DMS79 (cell line): ENCODE data around the gene DAP3.
"Not testable (repeated sequence)": the region's sequence is repeated elsewhere in the genome, so short reads cannot be mapped to it uniquely, and the experiment has no call there.

Experiments used
- DNase-seq: peaks from one replicate; lab custom pipeline; 2025; lab: John Stamatoyannopoulos, UW

The DAP3 gene

DNA sequence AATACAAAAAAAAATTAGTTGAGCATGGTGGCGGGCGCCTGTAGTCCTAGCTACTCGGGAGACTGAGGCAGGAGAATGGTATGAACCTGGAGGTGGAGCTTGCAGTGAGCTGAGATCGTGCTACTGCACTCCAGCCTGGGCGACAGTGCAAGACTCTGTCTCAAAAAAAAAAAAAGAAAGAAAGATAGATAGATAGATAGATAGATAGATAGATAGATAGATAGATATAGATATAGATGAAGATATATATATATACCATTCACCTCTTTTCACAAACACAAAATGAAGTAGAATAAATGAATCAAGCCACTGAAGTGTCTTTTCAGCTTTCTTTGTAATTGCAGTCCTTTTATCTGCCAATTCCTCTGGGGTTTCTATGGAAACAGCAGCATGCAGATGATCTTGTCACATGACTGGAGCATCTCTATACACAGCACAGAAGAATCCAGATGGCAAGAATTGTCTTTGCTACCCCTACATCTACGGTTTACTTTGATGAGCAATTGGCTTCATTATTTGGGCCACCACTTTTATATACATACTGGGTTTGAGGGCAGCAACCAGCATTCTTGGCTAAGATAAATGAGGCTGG lies 29.7 kb downstream of the DAP3 start:
- not testable (repeated sequence) for DNase-seq

DNA sequence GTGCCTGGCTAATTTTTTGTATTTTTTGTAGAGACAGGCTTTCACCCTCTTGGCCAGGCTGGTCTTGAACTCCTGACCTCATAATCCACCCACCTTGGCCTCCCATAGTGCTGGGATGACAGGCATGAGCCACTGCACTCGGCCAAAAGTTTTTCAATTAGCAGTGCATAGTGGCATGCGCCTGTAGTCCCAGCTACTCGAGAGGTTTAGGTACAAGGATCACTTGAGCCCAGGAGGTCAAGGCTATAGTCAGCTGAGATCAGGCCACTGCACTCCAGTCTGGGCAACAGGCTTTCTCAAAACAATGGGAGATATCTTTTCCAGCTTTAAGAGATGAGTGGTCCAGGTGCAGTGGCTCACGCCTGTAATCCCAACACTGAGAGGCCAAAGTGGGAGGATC lies 30.8 kb downstream of the DAP3 start:
- no peak for DNase-seq

DNA sequence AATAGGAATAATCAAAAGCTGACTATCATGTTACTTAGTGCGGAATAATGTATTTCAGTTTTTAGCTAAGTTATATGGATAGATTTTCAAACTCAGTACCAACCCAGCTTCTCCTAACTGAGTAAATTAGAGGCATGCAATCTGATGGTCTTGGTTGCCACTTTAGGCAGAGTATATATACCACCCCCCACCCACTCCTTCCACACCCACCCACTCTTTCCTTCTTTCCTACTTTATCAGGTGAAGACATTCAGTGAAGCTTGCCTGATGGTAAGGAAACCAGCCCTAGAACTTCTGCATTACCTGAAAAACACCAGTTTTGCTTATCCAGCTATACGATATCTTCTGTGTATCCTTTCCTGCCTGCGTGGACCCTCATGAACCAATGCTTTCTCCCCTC lies 36.3 kb downstream of the DAP3 start:
- DNase-seq = no peak

DNA sequence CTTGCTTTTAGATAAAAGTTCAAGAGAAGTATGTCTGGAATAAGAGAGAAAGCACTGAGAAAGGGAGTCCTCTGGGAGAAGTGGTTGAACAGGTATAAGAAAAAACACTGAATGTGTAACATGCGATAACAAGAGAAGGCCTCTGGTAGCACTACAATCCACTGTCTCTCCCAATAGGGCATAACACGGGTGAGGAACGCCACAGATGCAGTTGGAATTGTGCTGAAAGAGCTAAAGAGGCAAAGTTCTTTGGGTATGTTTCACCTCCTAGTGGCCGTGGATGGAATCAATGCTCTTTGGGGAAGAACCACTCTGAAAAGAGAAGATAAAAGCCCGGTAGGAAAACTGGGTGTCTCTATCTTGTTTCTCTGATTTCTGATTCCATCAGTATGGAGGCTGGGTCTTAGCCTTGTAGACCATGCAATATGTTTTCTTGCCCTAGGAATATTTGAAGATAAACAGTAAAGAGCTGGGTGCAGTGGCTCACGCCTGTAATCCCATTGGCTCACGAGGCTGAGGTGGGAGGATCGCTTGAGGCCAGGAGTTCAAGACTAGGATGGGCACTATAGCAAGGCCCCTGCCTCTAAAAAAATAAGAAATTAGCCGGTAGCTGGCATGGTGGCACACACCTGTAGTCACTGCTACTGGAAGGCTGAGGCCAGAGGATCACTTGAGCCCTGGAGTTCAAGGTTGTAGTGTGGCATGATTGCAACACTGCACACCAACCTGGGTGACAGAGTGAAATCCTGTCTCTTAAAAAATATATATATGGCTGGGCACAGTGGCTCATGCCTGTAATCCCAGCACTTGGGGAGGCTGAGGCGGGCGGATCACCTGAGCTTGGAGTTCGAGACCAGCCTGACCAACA lies 40.4 kb downstream of the DAP3 start:
- DNase-seq = no peak

DNA sequence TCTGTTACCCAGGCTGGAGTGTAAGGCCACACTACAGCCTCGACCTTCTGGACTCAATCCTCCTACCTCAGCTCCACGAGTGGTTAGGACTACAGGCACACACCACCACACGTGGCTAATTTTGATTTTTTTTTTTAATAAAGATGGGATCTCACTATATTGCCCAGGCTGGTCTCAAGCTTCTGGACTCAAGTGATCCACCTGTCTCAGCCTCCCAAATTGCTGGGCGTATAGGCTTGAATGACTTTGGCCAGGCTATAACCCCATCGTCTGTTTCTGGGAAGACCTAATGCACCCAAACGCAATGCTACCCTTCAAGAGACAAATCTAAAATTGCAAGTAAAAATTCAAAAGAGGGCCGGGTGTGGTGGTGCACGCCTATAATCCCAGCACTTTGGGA lies 52.1 kb downstream of the DAP3 start:
- DNase-seq = no peak

DNA sequence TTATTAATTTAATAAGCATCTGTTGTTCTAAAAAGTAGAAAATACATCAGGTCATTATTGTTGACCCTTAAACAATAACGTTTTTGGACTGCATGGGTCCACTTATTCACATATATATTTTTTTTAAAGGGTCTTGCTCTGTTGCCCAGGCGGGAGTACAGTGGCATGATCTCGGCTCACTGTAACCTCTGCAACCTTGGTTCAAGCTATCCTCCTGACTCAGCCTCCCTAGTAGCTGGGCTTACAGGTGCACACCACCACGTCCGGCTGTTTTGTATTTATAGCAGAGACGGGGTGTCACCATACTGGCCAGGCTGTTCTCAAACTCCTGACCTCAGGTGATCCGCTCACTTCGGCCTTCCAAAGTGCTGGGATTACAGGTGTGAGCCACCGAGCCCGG lies 53.0 kb downstream of the DAP3 start:
- no peak for DNase-seq

DNA sequence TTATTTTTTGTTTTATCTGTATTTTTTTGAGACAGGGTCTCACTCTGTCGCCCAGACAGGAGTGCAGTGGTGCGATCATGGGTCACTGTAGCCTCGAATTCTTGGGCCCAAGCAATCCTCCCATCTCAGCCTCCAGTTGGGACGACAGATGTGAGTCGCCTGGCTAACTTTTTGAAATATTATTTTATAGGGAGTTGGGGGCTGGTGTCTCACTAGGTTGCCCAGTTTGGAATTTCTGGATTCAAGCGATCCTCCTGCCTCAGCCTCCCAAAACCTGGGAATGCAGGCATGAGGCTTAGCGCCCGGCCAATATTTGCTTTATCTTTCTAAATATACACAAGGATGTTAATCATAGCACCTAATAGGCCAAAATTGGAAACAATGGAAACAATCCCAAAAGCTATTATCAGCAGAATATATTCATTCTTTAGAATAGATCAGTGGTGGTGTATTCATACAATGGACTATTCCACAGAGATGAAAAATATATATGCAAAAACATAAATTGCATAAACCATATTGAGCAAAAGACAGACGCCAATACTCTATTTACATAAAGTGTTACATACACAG lies 55.9 kb downstream of the DAP3 start:
- DNase-seq = no peak

DNA sequence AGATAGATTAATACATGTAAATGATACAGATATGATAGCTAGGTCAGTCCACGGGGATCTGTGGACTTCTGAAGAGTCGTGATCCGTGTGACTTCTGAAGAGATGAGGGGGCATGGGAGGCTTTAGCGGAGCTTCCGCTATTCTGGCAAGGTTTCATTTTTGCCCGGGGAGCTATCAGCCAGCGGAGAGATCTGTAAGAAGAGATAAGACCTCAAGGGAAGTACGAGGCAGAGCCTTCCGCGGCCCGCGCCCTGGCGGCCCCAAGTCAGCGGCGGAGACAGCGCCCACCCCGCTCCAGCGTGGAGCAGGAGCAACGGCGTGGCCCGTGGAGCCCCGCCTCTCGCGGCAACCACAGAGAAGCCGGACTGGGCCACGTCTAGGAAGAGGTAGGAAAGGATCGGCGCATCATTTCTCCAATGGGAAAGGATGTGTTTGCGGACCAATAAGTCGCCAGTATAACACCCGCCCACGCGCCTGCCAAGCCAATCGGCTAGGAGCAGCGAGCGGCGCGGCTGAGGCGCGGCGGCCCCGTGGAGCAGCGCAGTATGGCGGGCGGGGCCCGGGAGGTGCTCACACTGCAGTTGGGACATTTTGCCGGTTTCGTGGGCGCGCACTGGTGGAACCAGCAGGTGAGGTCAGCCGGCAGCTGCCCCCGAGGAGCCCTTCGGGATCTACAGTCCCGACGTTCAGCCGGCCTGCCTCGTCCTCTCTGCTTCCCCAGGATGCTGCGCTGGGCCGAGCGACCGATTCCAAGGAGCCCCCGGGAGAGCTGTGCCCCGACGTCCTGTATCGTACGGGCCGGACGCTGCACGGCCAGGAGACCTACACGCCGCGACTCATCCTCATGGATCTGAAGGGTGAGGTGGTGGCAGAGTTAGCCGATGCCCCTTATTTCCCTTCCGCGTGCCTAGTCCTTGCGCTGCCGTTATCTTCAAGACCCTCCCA lies 56.7 kb downstream of the DAP3 start:
- peak; percentile 93 for DNase-seq

DNA sequence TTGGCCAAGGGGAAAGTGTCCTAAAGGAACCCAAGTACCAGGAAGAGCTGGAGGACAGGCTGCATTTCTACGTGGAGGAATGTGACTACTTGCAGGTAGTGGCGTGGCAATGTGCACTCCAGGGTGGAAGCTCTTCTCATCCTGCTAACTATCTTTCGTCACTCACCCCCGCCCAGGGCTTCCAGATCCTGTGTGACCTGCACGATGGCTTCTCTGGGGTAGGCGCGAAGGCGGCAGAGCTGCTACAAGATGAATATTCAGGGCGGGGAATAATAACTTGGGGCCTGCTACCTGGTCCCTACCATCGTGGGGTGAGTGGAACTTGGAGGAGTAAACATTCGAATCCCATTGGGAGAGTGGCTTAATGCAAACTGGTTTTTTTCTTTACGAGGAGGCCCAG lies 58.7 kb downstream of the DAP3 start:
- DNase-seq = not testable (repeated sequence)

DNA sequence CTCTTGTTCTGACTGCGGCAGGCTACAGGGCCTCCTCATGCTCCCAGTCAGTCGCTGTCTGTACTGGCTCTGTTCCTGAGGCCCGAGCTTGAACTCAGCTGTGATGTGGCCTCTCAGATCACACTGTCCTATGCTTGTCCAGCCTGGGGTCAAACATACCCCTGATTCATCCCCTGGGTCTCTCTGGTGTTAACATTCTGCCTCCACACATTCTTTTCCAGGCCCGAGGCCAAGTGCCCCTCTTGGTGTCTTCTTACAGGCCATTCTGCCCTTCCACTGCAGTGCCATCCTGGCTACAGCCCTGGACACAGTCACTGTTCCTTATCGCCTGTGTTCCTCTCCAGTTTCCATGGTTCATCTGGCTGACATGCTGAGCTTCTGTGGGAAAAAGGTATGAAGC lies 59.2 kb downstream of the DAP3 start:
- not testable (repeated sequence) for DNase-seq

DNA sequence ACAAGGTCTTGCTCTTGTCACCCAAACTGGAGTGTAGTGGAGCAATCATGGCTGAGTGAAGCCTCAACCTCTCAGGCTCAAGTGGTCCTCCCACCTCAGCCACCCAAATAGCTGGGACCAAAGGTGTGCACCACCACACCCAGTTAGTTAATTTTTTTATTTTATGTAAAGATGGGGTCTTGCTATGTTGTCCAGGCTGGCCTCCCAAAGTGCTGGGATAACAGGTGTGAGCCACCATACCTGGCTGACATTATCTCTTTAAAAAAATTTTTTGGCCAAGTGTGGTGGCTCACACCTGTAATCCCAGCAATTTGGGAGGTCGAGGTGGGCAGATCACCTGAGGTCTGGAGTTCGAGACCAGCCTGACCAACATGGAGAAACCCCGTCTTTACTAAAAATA lies 70.1 kb downstream of the DAP3 start:
- not testable (repeated sequence) for DNase-seq

DNA sequence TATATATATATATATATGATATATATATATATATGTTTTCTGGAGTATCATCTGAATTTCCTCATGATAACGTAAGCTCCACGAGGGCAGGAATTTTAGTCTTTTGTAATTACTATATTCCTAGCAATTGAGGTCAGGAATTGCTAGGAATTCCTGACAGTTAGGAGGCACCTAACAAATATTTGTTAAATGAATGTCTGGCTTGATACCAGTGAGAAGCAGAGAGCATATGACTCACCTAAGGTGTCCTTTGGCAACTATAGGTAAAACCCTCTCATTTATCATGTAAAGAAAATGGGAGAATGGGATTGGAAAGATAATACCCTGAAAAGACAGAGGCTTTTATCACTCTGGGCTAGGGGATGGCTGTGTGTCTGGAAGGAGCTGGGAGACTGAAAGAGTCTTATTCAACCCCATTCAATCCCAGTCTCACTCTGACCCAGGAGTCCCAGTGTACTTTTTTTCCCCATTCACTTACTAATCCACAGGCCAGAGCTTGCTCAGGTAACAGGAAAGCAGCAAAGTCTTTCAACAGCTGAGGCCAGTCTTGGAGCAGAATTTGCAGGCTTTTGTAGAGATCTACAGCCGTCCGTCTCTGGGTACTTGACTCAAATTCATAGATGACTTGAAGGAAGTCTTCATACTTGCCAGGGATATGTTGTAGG lies 71.2 kb downstream of the DAP3 start:
- DNase-seq = no peak

DNA sequence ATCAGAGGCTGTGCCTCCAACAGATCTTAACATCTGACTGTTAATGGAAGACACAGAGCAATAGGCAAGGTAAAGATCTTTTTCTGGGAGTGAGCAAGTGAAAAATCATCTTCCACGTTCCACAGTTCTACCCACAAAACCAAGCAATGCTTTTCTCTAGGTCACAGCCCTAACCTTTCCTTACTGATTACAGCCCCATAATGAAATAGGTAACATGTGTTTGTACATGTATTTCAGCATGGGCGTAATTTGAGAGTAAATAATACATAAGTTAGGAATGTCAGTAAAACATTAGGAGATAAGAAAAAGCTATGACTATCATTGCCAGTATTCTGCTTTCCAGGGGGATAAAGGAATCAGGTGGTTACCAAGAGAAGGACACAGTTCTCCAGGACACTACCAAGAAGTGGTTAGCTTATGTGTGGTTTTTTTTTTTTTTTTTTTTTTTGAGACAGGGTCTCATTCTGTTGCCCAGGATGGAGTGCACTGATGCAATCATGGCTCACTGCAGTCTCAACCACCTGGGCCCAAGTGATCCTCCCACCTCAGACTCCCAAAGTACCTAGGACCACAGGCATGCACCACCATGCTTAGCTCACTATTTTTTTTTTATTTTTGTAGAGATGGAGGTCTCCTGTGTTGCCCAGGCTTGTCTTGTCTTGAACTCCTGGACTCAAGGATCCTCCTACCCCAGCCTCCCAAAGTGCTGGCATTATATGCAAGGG lies 72.0 kb downstream of the DAP3 start:
- DNase-seq = no peak

DNA sequence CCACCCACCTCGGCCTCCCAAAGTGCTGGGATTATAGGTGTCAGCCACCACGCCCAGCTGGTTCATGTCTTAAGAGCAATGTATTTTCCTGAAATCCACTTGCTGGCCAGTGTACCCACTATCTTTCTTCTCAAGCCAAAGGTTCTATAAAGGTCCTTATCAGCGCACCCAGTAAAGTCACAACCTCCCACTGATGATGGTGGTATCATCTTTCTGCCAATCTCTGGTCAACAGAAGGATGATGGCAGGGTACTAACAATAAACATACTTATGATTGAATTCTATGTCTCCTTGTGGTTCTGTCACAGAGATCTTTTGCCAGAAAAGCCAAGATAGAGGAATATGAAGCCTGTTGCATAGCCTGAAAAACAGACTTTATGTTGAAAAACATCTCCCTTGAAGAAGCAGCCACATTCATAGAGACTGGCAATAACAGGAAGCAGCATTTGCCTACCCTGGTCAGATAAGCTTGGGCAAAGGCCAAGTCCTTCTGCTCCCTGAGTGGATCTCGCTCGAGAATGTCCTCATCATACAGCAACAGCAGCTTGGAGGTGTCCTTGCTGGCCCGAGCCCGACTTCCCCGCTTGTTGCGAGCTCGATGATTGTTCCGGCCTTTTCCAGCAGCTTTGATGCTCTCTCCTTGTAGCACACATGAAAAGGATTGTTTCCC lies 73.0 kb downstream of the DAP3 start:
- DNase-seq = no peak

DNA sequence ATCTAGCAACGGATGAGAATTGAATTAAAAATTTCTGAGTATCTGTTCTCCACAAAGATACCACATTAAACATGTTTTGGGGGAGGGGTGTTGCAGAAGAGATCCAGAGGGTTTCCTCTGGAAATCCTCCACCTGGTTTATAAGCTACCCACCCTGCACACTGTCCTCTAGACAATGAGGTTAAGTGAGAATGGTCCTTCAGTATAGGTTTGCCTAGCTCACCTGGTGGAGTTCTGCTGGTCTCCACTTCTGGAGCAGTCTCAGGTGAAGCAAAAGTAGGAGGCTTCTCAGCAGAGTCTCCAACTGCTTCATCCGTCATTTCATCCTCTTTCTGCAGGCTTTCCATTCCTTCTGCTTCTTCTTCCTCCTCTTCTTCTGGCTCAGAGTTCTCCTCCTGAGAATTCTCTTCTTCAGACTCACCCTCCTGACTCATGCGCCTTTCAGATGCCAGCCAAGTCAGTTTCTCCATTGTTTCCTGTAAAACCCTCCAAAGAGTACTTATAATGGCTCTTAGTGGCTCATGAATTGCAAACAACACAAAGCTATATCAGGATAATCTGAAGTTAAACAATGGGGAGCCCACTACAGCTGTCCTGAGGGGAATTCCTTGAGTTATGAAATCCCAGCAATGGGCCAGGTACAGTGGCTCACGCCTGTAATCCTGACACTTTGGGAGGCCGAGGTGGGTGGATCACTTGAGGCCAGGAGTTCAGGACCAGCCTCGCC lies 74.4 kb downstream of the DAP3 start:
- peak; percentile 5 for DNase-seq

DNA sequence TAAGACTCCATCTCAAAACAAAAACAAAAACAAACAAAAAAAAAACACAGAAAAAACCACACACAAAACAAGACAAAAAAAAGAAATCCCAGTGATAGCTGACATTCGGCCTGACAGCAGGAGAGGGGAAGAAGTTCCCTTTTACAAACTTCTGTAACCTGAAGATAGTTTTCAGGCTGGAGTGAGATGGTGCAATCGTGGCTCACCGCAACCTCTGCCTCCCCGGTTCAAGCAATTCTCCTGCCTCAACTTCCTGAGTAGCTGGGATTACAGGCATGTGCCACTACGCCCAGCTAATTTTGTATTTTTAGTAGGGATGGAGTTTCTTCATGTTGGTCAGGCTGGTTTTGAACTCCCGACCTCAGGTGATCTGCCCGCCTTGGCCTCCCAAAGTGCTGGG lies 75.1 kb downstream of the DAP3 start:
- DNase-seq = not testable (repeated sequence)

DNA sequence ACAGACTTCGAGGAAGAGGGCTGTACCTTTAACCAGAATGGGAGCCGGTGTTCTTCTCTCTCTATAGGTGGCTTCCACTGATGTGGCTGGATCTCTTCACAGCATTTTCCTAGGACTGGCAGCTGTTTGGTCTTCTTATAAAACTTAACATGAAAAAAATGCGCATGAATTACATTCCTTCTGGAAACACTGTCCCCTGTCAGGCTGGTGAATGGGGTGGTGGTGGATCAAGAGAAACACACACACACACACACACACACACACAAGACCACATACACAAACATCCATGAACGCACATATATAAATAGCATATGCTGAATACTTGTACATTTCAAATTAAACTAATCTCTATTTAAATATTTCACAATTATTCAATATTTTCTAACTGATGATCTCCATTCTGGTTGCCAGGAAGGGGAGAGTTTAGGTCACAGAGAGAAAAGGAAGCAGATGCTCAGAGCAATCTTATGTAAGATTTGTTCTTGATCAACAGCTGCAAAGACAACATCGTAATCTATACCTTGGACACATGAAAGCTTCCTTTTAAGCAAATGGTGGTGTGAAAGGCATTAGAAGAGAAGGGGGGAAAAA lies 78.6 kb downstream of the DAP3 start:
- not testable (repeated sequence) for DNase-seq

DNA sequence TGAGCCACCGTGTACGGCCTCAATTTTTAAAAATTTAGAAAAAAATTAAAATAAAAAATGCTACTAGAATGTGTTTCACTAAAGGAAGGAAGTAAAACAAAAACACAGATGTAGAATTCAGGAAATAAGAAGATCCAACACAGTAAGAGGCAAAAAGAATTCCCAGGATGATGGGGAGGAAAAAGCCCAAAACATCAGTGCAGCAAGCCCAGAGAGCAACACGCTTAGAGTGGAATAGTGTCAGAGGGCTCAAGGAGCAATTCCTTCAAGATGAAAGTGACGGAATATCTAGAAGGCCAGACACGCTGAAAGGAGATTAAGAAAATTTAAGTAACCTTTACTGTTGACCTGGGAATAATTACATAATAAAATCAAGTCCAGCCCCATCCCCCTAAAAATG lies 80.4 kb downstream of the DAP3 start:
- DNase-seq = no peak

DNA sequence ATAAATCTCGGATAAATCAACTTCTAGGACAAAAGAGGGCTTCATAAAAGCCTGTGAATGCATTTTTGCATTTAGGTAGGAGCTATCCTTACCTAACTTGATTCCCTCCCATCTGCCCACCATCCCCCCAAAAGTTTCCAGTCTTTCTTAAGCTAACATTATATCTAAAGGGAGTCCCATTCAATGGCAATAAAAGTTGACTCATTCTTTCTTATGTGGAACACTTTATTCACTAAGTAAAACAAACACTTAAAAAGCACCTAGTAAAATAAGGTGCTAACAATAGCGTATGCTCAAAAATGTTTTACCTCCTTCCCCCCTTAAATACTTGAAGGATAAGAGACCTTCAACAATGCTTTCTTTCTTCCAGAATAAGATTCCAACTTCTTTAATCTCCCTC lies 84.3 kb downstream of the DAP3 start:
- DNase-seq = no peak
